ENCODE measurements around the gene SPOCK2.

Gene SPOCK2

DNA sequence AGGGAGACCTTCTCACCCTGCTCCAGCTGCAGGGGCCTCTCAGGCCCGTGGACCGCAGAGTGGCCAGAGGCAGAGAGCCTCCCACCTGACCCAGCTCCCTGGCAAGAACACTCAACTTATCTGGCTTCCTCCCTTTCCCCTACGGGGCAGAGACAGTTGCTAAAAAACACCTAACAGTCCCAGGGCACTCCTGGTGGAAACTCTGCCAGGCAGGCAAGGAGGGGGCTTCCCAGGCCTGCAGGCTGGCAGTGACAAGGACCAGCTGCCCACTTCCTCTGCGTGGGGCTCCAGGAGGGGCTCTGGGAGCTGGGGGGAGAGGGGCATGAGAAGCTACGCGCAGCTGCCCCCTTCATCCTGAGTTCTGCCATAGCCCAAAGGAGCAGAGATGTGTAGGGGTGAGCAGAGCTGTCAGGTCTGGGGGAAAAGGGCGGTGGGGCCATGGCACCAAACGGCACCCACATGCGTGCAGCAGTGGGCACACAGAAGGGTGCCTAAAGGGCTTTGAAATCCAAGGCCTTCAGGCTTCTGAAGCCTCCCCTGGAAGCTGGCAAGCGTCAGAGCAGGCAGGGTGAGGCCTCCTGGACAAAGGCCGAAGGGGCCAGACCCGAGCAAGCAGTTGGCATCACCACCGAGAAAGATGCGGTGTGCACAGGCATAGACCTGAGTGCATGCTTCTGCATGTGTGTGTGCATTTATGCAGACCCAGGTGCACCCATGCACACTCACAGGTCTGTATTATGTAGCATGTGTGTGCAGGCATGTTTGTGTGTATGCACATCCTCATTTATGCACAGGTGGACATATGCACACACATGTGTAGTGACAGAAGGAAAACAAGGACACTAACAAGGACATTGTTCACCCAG lies 14.4 kb downstream of the SPOCK2 start:
- no peak for DNase-seq (ENCODE audit: low read depth, low spot score)

DNA sequence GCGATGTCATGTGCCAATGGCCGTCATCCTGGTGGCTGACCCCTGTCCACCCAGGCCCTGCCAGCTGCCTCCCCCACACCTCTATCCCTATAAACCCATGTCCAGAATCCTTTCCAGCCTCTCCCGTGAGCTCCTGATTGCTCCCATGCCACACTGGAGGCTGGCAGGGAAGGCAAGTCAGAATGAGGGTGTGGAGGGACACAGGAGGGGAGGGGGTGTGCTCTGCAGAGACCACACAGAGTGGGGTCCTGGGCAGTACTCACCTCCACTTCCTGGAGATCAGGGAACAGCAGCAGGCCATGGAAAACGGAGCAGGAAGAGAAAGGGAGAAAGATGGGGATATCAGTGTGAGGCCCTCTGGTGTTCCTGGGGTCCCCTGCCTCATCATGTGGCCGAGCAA lies 15.7 kb downstream of the SPOCK2 start:
- DNase-seq (ENCODE audit: low read depth, low spot score) = no peak

DNA sequence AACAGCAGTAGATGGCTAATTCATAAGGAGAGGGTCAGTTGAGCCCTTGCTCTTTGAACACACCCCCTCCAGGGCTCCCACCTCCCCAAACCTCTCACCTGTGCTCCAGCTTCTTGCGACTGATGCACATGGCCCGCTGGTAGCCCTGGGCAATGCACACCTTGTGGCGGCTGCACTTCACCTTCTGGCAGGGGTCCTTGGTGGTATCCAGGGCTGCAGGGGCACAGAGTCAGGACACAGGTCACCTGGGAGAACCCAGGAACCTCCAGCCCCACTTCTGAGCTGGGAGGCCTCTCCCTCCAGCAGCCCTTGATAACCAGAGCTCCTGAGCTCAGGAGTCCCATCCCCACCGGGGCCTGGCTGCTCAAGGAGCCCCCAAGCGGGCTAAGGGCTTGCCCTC lies 16.3 kb downstream of the SPOCK2 start:
- DNase-seq (ENCODE audit: low read depth, low spot score) = no peak

DNA sequence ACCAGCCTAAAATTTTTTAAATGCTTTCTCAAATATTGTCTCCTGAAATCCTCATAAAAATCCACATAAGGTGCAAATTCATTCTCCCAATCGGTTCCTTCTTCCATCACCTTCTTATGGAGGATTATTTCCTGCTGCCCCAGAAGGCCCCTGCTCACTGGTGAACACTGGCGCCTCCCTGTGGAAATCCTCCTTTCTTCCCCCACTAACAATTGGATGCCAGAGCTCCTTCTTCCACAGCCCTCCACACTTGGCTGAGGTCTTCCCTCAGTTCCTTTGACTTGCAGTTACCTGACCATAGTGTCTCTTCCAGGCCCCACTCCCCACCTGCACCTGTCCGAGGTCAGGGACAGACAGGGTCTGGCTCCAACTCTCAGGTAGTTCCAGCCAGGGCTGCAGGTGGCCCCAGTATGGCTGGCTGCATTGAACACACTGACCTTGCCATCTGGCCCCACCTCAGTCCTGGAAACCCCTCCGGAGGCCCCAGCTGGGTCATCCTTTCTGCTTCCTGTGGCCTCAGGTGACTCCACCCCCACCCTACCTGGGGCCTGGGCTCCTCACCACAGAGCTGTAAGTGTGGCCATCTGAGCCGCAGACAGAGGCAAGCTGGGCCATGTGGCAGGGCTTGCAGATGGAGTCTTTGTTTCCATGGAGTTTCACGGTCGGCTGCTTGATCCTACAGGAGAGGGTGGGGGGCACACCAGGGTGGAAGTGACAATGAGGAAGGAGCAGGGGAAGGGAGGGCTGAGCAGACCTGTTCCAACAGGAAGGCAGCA lies 18.4 kb downstream of the SPOCK2 start:
- DNase-seq (ENCODE audit: low read depth, low spot score) = no peak

DNA sequence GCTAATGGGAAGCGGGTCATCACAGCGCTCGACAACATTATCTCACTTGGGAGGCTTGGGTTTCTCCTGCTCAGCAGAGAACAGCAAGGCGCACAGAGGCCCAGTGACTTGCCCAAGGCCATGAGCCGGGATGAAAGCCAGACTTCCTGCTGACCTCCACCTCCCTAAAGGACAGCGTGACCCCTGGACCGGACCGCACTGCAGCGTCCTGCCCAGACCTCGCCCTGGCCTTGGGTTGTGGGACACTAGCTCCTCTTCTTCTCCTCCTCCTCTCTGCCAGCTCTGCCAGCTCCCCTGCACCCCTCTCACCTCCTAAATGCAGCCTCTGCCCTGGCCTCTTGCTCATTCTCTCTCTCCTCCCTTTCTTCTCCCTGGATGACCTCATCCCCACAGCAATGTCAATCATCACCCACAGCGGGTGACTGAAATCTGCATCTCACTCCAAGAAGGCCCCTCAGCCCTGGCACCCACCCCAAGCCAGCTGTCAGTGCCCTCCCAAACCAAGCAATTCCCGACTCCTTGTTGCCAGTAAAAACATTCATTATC lies 19.4 kb downstream of the SPOCK2 start:
- DNase-seq (ENCODE audit: low read depth, low spot score) = no peak

DNA sequence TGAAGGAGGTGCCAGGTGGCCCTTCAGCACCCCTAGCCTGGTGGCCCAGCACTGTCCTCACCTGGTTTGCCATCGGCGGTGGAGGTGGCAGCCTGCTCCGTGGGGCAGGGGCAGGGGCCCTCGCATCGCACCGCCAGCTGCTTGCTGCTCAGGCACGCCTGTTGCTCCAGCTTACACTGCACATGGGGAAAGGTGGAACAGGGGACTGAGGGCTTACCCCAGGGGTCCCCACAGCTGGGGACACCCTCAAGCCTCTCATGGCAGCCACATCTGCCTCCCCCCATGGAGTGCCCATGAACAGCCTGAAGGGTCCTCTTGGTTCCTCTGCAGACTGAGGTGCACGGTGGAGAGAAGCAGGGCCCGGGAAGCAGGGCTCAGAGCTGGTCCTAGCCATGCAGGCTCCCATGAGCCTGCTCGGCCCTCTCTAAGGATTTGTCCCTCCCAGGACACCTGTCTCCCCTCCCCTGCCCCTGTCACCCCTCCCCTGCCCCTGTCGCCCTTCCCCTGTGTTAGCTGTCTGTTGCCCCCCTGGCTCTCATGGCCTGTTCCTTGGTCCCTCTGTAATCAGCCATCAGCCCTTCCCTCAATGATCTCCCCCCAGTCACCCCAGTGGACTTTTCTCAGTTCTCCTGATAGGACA lies 20.1 kb downstream of the SPOCK2 start:
- DNase-seq (ENCODE audit: low read depth, low spot score) = no peak

DNA sequence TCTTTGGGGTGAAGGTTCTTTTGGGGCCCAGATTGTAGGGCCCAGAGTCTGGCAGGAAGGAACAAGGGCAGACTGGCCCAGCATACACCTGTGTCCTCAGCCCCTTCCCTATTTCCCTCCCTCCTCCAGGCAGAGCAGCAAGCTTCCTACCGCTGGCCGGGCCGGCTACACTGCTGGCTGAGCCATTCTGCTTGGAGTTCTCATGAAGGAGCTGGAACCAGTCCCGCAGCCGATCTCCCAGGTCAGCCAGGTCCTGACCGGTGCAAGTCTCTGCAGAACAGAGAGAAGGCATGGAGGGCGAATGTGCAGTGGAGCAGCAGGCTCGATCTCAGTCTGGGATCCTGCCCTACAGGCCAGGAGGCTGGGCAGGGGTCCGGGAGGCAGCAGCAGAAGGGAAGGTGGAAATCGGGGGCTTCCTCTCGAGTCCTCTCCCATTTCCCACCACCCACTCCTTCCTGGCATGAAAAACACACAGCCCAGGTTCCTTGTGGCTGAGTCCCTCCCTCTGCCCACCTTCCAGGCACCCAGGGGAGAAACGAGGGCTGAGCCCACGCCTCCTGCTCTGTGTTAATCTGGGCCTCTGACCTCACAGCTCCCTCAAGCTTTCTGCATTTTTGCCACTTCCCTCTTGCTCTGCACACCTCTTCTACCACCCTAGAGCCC lies 20.8 kb downstream of the SPOCK2 start:
- no peak for DNase-seq (ENCODE audit: low read depth, low spot score)

DNA sequence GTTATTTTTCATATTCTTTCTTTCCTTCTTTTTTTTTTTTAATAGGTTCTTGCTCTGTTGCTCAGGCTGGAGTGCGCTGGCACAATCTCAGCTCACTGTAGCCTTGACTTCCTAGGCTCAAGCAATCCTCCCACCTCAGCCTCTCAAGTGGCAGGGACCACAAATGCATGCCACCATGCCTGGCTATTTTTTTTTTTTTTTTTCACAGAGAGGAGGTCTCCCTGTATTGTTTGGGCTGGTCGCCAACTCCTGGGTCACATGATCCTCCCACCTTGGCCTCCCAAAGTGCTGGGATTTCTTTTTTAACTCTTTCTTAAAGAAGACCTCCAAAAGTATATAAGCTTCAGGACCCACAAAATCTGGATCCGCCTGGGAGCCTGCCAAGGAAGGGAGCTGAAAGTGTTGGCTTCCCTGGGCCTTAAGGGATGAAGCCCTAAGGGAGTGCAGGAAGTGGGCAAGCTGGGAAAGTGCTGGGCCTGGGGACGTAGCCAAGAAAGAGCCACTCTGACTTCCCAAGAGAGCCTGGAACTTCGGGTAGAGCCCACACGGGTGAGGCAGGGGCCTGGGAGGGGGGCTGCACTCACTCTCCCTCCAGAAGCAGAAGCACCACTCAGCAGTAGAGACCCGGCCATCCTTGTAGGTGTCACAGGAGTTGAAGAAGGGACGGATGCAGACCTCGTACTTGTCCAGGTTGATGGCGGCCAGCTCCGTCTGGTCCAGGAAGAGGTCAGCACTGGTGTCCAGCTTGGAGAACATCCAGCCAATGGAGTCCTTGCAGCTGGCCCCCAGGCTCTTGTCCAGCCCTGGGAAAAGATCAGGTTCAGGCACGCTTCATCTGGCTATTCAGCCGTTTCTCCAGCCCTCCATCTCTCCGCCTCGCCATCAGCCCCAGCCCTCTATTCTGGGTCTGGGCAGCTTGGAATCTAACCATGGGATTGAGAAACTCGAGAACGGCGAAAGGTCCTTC lies 21.8 kb downstream of the SPOCK2 start:
- no peak for DNase-seq (ENCODE audit: low read depth, low spot score)

DNA sequence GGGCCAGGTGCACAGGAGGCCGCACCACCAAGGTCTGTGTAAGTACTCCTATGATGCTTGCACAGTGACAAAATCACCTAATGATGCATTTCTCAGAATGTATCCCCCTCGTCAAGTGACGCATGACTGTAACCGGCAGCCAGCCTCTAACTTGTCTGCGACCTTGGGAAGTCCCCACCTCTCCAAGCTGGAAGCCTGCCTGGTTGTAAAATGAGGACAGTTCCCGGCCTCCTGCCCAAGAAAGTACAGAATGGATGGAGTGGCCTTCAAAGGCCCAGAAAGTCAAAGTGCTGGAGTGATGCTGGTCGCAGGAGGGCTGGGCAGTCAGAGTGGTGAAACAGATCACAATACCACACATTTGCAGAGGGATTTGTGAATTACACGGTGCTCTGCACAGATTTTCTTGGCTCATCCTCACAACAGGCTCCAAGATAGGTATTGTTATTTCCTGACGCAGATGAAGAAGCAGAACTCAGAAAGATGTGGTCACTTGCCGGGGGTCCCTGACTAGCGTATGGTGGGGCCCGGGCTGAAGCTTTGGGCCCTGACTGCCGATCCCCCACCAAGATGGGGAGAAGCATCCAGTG lies 22.8 kb downstream of the SPOCK2 start:
- no peak for DNase-seq (ENCODE audit: low read depth, low spot score)

DNA sequence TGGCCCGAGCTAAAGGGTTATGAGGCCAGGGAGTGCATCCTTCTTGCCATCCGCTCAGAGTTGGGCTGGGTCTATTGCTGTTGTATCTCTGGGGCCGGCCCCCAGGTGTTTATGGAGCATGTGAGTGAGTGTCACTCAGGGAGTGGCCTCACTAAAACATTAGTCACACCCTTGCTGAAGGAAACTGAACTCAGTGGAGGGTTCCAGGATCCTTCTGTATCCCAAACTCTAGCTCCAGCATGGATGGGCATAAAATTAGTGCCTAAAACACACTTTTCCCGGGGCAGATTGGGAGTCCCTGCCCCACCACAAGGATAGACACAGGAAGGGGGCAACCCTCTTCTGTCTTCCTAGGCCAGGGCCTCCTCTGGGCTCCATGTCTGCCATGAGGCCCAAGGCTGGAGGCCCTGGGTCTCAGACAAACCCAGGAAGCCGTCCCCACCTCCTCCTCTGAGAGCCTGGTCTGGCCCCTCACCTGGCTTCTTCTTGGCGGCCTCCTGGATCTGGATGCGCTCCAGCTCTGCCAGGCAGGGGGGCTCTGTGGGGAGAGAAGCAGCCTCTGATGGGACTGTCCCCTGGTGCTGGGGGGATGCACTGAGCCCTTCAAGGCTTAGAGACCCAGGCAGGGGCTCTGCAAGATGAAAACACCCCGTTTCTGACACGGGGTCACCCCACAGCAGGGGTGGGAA lies 24.5 kb downstream of the SPOCK2 start:
- no peak for DNase-seq (ENCODE audit: low read depth, low spot score)

DNA sequence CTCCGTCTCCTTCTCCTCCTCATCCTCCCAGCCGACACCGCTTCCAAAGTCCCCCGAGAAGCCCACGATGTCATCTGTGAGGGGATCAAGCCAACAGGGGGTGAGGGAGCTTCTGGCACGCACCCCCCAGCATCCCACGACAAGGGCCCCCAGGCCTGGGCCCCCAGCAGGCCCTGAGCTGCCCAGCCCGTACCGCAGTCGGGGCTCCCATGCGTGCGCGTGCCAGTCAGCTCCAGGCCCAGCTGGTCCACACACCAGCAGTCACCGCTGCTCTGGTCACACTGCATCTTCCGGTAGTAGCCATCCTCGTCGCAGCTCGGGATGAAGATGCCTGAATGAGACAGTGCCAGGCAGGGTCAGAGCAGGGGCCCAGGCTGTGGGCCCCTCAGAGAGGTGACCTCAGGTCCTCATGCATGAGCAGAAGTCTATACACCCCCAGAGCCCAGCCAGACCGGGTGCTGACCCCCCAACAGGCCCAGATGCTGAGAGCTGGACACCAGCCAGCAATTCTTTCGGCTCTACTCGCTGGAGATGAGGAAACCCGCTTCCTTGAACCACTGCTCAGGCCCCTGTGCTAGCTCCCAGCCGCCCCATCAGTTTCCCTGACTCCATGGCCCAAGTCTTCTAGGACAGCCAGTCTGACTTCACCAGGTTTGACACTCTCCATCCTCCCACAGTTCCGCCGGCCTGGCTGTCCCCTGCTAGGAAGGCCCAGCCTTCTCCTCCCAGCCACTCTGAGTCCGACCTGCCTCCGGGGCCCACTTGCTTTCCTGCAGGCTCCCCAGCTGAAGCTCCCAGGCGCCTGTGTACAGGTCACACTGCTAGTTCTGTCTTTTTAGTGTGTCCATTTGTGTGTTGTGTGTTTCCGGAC lies 25.3 kb downstream of the SPOCK2 start:
- no peak for DNase-seq (ENCODE audit: low read depth, low spot score)

DNA sequence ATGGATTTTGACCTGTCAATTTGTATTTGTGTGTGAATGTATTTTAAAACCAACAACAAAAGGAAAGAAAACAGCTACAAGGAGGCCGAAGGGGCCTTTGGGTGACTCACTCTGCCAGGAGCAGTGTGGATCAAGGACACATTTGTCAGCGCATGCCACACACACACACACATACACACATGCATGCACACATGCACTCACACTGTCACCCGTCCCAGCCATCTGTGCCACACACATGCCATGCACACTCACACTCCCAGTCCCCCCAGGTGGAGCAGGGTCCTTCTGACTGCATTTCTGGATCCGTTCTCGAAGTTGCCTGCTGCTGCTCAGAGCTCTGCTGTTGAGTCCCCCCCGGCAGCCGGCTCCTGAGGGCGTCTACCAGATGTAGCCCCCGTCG lies 26.0 kb downstream of the SPOCK2 start:
- DNase-seq (ENCODE audit: low read depth, low spot score) = no peak

DNA sequence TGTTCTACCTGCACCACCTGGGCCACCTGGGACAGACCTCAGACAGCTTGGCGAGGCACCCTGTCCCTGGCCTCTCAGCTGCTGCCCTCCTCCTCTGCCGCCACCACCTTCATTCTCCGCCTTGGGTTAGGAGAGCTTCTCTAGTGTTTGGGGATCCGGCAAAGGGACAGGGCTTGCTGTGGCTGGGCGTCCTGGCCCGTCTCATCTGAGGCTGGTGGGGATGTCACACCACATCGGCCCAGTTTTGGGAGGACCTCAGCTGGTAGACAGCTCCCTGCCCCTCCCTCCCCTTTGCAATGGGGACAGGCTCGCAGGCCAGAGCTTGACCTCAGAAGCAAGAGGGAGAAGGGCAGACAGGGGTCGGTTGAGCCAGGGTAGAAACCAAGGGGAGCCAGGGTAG lies 26.4 kb downstream of the SPOCK2 start:
- DNase-seq (ENCODE audit: low read depth, low spot score) = no peak

DNA sequence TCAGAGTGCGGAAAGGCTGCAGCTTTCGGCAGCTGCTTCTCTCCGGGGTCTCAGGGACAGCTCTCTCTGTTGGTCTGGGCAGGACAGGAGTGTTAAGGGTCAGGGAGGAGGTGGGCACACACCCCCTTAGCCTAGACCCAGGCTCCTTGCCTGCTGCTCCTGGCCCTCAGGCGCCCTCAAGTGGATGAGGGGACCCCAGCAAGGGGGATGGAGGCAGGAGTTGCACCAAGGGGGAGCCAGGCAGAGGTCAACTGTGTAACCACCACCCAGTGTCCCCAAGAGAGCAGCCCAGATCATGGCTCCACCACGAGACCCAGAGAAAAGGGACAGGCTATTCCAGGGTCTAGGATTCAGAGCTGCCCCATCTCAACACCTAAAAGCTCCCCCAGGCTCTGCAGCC lies 26.9 kb downstream of the SPOCK2 start:
- DNase-seq (ENCODE audit: low read depth, low spot score) = no peak

DNA sequence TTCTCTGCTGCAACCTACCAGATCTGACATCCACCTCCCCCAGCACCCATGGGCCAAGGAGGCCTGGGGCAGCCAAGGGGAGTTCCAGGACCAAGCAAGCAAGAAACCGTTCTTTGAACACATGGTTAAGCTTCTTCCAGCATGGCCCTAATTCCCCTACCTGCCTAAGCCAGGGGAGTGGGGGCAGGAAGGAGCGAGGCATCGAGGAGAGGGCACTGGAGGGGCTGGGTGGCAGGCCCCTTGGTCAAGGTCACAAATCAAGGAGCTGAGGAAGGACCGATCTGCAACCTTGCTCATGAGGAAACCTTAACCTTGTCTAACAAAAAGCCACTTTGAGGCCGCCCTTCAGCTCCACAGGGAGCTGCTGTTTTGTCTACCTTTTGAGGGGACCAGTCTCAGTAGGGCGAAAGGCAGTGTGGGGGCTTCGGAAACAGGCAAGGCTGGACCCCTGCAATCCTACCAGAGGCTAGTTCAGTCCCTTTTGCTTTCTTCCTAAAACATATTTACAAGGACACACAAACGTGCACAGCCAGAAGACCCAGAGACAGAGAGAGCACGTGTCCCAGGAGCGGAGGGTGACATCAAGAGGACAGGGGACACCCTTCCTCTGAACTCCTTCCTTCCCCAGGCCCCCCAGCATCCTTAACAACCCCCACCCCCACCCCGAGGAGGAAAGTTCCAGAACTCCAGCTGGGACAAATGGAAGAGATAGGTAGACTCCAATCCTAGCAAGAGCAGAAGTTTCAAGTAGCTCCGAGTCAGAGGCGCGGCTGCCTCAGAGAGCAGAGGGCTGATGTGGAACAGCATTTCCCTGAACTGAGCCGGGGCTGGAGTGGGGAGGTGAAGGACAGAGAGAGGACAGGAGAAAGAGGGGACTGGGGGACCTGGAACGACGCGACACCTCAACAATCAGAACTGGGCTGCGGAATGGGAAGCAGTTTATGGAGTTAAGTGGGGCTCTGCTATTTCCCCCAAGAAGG lies 28.2 kb downstream of the SPOCK2 start:
- DNase-seq (ENCODE audit: low read depth, low spot score) = no peak

DNA sequence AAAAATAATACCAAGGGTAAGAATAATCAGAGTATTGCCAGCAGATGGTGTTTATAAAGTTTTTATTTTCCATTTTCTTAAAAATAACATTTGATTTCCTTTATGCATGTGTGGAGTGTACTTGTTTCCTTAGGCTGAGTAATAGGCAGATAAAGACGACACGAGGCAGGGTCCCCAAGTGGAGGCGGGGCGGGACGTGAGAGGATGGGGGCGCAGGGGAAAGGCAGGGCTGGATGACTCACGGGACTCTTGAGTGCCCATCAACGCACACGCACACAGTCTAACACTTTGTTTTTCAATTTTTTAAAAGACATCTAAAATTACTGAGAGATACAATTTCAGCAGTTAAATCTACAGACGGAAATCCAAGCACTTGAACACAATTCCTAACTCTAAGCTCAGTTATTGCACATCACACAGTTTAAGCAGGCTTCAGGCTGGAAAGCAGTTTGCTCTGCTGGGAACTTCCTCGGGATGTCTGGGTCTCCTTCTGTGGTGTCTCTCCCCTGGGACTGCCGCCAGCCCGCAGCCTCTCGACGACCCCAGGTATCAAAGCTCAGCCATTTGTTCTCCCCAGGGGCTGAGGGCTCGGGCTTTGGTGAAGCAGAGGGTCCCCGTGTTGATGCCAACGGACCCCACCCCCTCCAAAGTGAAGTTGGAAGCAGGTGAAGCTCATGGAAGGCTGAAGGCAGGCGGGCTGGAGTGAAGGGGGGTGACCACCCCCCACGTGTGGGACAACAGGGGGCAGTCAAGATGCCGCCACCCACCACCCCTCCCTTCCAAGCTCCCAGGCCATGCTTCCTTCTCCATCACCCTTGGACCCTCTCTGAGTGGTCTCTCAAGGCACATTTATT lies 29.1 kb downstream of the SPOCK2 start:
- no peak for DNase-seq (ENCODE audit: low read depth, low spot score)

Data from iPS DF 19.7 (cell line).